C4-2B (cell line): Measurements from ENCODE around the gene ESPN.

Experiments used
- ZFX ChIP-seq: fragments of 450-650 bp; IDR thresholded peaks from 2 replicates; pipeline ENCODE4 v1.6.1; 2017
- TF ChIP-seq, protein P1 (sequence below): fragments of 450-650 bp; conservative IDR thresholded peaks from 2 replicates; pipeline ENCODE4 v1.5.1; 2017; ENCODE audit warnings: mild to moderate bottlenecking

DNA sequence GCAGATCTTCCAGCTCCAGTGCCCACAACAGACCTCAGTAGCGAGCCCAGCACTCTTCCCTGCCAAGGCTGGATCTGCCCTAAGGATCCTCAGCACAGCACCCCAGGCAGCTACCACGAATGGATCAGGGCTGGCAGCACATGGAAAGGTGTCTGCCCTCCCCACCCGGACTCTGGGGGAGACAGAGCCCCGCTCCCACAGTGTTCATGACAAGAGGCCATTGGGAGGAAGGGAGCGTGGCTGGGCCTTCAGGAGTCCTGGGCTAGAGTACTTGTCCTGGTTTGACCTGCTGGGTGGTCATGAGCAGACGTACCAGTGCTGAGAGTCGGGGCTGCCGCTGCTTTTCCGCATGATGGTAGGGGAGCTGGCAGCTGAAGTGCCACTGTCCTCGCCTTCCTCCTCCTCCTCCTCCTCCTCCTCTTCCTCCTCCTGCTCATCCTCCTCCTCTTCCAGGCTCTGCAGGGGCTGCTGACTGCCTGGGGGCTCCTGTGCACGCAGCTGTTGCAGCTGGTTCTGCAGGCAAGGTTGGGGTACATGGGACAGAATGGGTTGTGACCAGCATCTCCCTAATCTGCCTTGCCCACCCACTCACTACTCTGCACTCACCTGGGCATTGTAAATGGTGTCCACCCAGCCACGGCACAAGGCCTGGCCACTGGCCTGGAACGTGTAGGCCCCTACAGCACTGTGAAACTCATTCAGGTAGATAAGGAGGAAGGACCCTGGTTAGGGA, 44.3 kb downstream of the ESPN start:
- TF ChIP-seq, protein P1, sequence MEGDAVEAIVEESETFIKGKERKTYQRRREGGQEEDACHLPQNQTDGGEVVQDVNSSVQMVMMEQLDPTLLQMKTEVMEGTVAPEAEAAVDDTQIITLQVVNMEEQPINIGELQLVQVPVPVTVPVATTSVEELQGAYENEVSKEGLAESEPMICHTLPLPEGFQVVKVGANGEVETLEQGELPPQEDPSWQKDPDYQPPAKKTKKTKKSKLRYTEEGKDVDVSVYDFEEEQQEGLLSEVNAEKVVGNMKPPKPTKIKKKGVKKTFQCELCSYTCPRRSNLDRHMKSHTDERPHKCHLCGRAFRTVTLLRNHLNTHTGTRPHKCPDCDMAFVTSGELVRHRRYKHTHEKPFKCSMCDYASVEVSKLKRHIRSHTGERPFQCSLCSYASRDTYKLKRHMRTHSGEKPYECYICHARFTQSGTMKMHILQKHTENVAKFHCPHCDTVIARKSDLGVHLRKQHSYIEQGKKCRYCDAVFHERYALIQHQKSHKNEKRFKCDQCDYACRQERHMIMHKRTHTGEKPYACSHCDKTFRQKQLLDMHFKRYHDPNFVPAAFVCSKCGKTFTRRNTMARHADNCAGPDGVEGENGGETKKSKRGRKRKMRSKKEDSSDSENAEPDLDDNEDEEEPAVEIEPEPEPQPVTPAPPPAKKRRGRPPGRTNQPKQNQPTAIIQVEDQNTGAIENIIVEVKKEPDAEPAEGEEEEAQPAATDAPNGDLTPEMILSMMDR: no peak
- TF ChIP-seq ZFX: no peak
